GM06990 (cell line): Measurements from ENCODE around the gene AATF.

ENCODE experiments used
- DNase-seq: peaks from one replicate; pipeline ENCODE4 v3.0.0-alpha.2; 2011; ENCODE audit not compliant: insufficient read length; ENCODE audit errors: extremely low read depth
- H3K27me3 ChIP-seq: replicated peaks from 2 replicates; pipeline ENCODE4 v1.6.0; 2011; ENCODE audit warnings: low read length; ENCODE audit not compliant: control insufficient read depth, insufficient read depth
- H3K36me3 ChIP-seq: 2 replicates; pipeline ENCODE4 v1.5.1; 2011; ENCODE audit warnings: low read length; ENCODE audit not compliant: control insufficient read depth, insufficient read depth
- H3K4me3 ChIP-seq: replicated peaks from 2 replicates; pipeline ENCODE4 v1.5.1; 2011; ENCODE audit warnings: low read depth, mild to moderate bottlenecking, control low read depth, low read length
- CTCF ChIP-seq: IDR thresholded peaks from 2 replicates; pipeline ENCODE4 v1.5.1; 2011; ENCODE audit warnings: low read length, control low read depth, mild to moderate bottlenecking, inconsistent platforms; ENCODE audit not compliant: insufficient read depth, poor library complexity, severe bottlenecking

AATF gene

GRCh38 chr17:36980280-36980761 is 31.6 kb downstream of the AATF start:
- Histone ChIP-seq H3K4me3 (no peak overlapping the region), H3K27me3 (no peaks in the 10 kb centered on the region), H3K36me3 (peaks cover 2% of the 10 kb centered on the region)
- TF ChIP-seq CTCF, result no peak
- DNase-seq, result no peak

- H3K4me3 ChIP-seq, result no peak overlapping the region
- TF ChIP-seq CTCF, result no peak
- DNase-seq, result no peak
- peaks cover 8% of the 10 kb centered on the region for H3K36me3 ChIP-seq
- no peaks in the 10 kb centered on the region for H3K27me3 ChIP-seq
Observed at GRCh38 chr17:36983618-36984017, 34.9 kb downstream of the AATF start.

GRCh38 chr17:36989173-36989572 is 40.4 kb downstream of the AATF start:
- Histone ChIP-seq H3K27me3 (no peaks in the 10 kb centered on the region), H3K4me3 (no peak overlapping the region), H3K36me3 (peaks cover 13% of the 10 kb centered on the region)
- no peak for TF ChIP-seq CTCF
- no peak for DNase-seq

- Histone ChIP-seq H3K4me3 (no peak overlapping the region), H3K27me3 (no peaks in the 10 kb centered on the region), H3K36me3 (peaks cover 13% of the 10 kb centered on the region)
- DNase-seq, result no peak
- TF ChIP-seq CTCF, result no peak
Observed at GRCh38 chr17:36992701-36993100, 43.9 kb downstream of the AATF start.

- Histone ChIP-seq H3K27me3 (no peaks in the 10 kb centered on the region), H3K36me3 (peaks cover 14% of the 10 kb centered on the region), H3K4me3 (no peak overlapping the region)
- TF ChIP-seq CTCF, result no peak
- no peak for DNase-seq
Observed at GRCh38 chr17:36993227-36993626, 44.5 kb downstream of the AATF start.

- Histone ChIP-seq H3K36me3 (peaks cover 9% of the 10 kb centered on the region), H3K27me3 (no peaks in the 10 kb centered on the region), H3K4me3 (no peak overlapping the region)
- no peak for TF ChIP-seq CTCF
- no peak for DNase-seq
Observed at GRCh38 chr17:36994438-36994837, 45.7 kb downstream of the AATF start.
